Measurements from ENCODE around the gene KLHL3.

DNA sequence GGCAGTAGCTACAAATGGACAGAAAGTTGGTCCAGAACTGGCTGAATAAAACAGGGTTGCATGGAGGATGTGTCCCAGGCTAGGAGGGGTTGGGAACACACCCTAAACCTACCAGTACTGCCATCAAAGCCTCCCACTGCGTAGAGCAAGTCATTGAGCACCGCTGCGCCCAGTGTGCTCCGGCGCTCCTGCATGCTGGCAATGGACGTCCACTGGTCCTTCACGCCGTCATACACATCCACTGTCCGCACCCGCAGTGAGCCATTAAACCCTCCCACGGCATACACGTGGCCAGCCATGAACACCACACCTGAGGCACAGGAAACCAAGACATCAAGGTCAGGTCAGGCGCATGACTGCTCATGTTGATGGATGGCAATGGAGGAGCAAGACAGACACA is 97.0 kb downstream of the KLHL3 start:
- TF ChIP-seq, protein P1, sequence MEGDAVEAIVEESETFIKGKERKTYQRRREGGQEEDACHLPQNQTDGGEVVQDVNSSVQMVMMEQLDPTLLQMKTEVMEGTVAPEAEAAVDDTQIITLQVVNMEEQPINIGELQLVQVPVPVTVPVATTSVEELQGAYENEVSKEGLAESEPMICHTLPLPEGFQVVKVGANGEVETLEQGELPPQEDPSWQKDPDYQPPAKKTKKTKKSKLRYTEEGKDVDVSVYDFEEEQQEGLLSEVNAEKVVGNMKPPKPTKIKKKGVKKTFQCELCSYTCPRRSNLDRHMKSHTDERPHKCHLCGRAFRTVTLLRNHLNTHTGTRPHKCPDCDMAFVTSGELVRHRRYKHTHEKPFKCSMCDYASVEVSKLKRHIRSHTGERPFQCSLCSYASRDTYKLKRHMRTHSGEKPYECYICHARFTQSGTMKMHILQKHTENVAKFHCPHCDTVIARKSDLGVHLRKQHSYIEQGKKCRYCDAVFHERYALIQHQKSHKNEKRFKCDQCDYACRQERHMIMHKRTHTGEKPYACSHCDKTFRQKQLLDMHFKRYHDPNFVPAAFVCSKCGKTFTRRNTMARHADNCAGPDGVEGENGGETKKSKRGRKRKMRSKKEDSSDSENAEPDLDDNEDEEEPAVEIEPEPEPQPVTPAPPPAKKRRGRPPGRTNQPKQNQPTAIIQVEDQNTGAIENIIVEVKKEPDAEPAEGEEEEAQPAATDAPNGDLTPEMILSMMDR (IDR thresholded peaks at IDR 0.05), result no peak
- TF ChIP-seq POLR2A (IDR thresholded peaks at IDR 0.05), result no peak
- no peak for TF ChIP-seq EP300 (IDR thresholded peaks at IDR 0.05)
